GM19099 (cell line): ENCODE measurements around the gene TRIM29.

Experiments
- POLR2A ChIP-seq: IDR thresholded peaks from 3 replicates; pipeline ENCODE4 v1.6.1; 2011; ENCODE audit warnings: low read depth; ENCODE audit not compliant: insufficient read length; ENCODE audit errors: extremely low read depth

Gene TRIM29, protein sequence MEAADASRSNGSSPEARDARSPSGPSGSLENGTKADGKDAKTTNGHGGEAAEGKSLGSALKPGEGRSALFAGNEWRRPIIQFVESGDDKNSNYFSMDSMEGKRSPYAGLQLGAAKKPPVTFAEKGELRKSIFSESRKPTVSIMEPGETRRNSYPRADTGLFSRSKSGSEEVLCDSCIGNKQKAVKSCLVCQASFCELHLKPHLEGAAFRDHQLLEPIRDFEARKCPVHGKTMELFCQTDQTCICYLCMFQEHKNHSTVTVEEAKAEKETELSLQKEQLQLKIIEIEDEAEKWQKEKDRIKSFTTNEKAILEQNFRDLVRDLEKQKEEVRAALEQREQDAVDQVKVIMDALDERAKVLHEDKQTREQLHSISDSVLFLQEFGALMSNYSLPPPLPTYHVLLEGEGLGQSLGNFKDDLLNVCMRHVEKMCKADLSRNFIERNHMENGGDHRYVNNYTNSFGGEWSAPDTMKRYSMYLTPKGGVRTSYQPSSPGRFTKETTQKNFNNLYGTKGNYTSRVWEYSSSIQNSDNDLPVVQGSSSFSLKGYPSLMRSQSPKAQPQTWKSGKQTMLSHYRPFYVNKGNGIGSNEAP

GRCh38 chr11:120137611-120138521 lies at the start of gene TRIM29:
TRIM29 (minus strand) TSS chr11:120138113; CDS start chr11:120138031, 82 bp downstream.
- TF ChIP-seq POLR2A = no peak

DNA sequence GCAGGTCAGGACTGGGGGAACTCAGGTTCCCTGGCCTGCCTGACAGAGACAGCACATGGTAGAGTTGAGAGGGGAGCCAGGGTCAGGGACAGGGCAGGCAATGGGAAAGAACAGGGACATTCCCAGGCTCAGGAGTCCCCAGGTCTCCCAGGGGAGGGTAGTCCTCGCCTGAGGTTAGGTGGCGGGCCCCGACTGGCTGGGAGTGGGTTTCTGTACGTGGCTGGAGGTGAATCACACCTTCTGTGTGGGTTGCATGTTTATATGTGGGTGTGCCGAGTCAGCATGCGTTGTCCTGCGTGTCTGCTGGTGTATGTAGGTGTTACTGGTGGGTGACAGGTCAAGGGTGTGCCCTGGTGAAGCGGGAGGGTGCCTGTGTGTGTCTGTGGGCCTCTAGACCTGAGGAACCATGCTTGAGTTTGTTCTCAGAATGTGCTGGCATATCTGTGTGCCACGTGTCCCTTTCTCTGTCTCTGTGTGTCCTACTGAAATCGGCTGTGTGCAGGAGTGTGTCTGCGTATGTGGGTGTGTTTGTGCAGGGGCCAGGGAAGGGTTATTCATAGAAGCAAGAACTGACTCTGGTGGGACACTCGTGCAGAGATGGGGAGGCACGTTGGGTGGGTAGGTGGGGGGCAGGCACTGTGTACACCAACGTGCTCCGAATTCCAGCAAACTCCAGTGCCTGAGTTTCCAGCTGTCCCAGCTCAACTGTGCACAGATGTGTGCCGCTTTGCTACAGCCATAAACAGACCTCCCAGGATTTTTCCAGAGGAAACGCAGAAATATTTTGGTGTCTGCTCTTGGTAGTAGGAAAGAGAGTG lies 49.1 kb upstream of the TRIM29 start:
- no peak for TF ChIP-seq POLR2A

GRCh38 chr11:120186456-120186773 lies 48.5 kb upstream of the TRIM29 start:
- no peak for TF ChIP-seq POLR2A

GRCh38 chr11:120185706-120186455 lies 48.0 kb upstream of the TRIM29 start:
- TF ChIP-seq POLR2A = no peak

DNA sequence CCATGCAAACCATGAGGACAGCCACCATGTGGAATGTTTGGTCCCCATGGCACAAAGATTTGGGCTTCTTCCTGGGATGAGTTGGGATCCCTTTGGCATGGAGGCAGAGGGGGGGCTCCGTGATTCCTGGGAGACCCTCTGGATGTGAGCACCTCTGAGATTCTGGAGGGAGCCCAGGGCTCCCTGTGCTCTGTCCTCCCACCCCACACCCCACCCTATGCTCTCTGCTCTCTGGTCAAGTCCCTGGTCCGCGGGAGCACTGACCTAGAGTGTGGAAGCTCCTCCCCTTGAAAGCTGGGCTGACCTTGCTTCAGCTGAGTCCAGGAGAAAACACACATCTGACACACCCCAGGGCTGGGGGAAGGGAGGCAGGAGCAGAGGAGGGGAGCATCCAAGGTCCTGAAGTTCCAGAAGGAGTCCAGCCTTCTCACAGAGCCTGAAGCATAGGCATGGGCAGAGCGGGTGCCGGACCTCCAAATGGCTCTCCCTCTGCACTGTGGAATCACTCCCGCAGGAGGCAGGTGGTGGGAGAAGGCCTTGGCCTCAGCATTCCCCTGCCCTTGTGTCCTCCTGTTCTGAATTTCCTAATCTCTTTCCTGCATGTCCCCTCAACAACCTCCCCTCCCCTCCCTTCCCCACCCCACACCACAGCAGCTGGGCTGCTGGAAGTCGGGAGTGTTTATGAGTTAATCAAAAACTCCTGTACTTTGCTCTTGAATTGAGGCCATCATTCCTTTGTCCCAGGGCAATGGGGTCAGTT lies 47.2 kb upstream of the TRIM29 start:
- TF ChIP-seq POLR2A = no peak

GRCh38 chr11:120184371-120184945 lies 46.5 kb upstream of the TRIM29 start:
- TF ChIP-seq POLR2A = no peak

DNA sequence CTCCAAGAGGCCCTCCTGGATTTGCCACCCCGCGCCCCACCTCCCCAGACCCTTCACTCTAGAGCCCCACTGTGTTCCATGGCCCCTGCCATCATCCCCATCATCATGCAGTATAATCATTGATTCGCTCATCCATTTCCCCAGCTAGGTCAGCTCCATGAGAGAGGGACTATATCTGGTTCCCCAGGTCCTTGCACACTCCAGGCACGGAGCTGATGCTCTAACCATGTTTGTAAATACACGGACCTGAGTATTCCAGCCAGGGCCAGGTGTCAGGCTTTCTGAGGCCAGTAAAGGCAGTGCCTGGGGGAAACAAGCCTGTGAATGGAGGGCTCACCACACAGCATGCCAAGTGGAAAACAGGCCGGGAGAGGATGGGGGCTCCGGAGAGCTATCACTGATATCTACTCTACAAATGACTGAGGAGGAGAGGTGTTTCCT lies 45.8 kb upstream of the TRIM29 start:
- no peak for TF ChIP-seq POLR2A

- no peak for TF ChIP-seq POLR2A
Observed at GRCh38 chr11:120182790-120183491, 45.0 kb upstream of the TRIM29 start.

DNA sequence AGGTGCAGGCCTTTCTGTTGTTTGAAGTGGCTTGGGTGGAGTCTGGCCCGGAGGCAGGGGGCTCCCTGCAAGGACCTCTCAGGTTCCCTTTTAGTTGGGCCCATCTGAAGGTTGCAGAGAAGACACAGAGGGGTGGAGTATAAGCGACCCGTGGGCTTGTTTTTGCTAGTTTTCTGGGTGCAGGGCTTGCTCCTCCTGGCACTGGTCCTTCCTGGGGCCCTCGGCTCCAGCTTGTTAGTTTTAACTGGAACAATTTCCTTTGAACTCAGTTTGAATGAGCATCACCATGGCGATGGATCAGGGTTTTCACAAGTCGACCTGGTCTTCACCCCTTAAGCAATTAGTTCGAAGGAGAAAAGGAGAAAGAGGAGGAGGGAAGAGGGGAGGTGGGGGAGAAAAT lies 44.5 kb upstream of the TRIM29 start:
- no peak for TF ChIP-seq POLR2A

GRCh38 chr11:120181376-120181975 lies 43.6 kb upstream of the TRIM29 start:
- TF ChIP-seq POLR2A = no peak

GRCh38 chr11:120180551-120181232 lies 42.8 kb upstream of the TRIM29 start:
- TF ChIP-seq POLR2A = no peak

DNA sequence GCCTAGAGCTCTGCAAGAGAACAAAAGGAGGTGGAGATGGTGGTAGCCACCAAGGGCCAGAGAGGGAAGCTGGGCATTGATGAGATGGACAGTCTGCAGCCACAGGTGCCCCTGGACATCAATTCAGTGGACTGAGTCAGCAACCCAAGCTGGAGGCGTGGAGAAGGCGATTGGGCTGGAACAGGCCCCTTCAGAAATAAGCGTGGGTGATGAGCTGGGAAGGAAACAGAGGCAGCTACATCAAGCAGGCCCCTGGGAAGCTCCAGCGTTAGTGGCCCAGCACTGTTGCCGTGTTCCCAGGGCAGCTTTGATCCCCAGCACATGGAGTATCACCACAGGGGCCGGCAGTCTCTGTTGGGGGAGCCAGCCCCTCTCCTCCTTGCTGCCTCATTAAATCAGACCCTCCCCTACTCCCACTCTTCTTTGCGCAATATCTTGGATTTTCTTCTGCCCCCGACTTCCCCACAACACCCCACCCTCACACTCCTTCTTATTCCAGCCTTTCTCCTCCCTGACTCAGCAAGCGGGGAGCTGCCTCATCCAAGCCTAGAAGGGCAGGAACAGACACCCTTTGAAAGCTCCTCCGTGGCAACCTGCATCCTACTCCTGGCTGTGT lies 41.3 kb upstream of the TRIM29 start:
- no peak for TF ChIP-seq POLR2A
